Stimulated activated naive CD4-positive, alpha-beta T cell treated with Interleukin-2 at 50 U/mL for 16 hours (primary cell): ENCODE data around the gene CBFB.
A peak's percentile ranks its signal among the peaks of the same experiment; 100 is the strongest.

Source experiments
- DNase-seq: peaks from one replicate; lab custom pipeline; 2025; lab: John Stamatoyannopoulos, UW

Gene CBFB

GRCh38 chr16:67137605-67138004 is 108.7 kb downstream of the CBFB start:
- no peak for DNase-seq

GRCh38 chr16:67141391-67141790 is 112.4 kb downstream of the CBFB start:
- DNase-seq: no peak

GRCh38 chr16:67142342-67142741 is 113.4 kb downstream of the CBFB start:
- DNase-seq: no peak

- no peak for DNase-seq
Observed at GRCh38 chr16:67144943-67145342, 116.0 kb downstream of the CBFB start.

GRCh38 chr16:67145746-67146145 is 116.8 kb downstream of the CBFB start:
- no peak for DNase-seq

- no peak for DNase-seq
Observed at GRCh38 chr16:67146523-67147357, 117.8 kb downstream of the CBFB start.

GRCh38 chr16:67147437-67148140 is 118.6 kb downstream of the CBFB start:
- DNase-seq: no peak

GRCh38 chr16:67148221-67148620 is 119.3 kb downstream of the CBFB start:
- DNase-seq: no peak

- no peak for DNase-seq
Observed at GRCh38 chr16:67148656-67149275, 119.8 kb downstream of the CBFB start.

GRCh38 chr16:67149276-67150046 is 120.5 kb downstream of the CBFB start:
- no peak for DNase-seq

GRCh38 chr16:67150047-67150832 is 121.3 kb downstream of the CBFB start:
- peak; percentile 48 for DNase-seq
